HG02763 (cell line): ENCODE measurements around the gene TPRG1.

Source experiments
- ATAC-seq: cut with Tn5 transposase; IDR thresholded peaks from one replicate; pipeline ENCODE4 v1.9.1; 2021; ENCODE audit warnings: mild to moderate bottlenecking, moderate library complexity; ENCODE audit not compliant: unreplicated experiment

The TPRG1 gene

GRCh38 chr3:189165092-189165612 is 6.6 kb upstream of the TPRG1 start:
- ATAC-seq, result no peak

- no peak for ATAC-seq
These were observed 5.5 kb upstream of the TPRG1 start for GRCh38 chr3:189166321-189166720.

GRCh38 chr3:189167027-189167766 is 4.6 kb upstream of the TPRG1 start:
- no peak for ATAC-seq

GRCh38 chr3:189168711-189169110 is 3.1 kb upstream of the TPRG1 start:
- ATAC-seq, result no peak

GRCh38 chr3:189169728-189170127 is 2.0 kb upstream of the TPRG1 start:
- no peak for ATAC-seq

GRCh38 chr3:189170559-189170958 is 1.2 kb upstream of the TPRG1 start:
- ATAC-seq, result no peak

GRCh38 chr3:189172668-189173419 is 1.1 kb downstream of the TPRG1 start:
- no peak for ATAC-seq

GRCh38 chr3:189184566-189184965 is 12.8 kb downstream of the TPRG1 start:
- ATAC-seq, result no peak

GRCh38 chr3:189186101-189186500 is 14.3 kb downstream of the TPRG1 start:
- no peak for ATAC-seq

- ATAC-seq, result no peak
These were observed 16.7 kb downstream of the TPRG1 start for GRCh38 chr3:189188466-189188865.

- ATAC-seq, result no peak
These were observed 21.0 kb downstream of the TPRG1 start for GRCh38 chr3:189192725-189193124.

GRCh38 chr3:189195302-189195701 is 23.5 kb downstream of the TPRG1 start:
- ATAC-seq, result no peak

- ATAC-seq, result no peak
These were observed 30.3 kb downstream of the TPRG1 start for GRCh38 chr3:189202106-189202505.

- no peak for ATAC-seq
These were observed 30.8 kb downstream of the TPRG1 start for GRCh38 chr3:189202583-189202982.

GRCh38 chr3:189204167-189204866 is 32.5 kb downstream of the TPRG1 start:
- ATAC-seq, result no peak

- no peak for ATAC-seq
These were observed 33.2 kb downstream of the TPRG1 start for GRCh38 chr3:189204937-189205336.

GRCh38 chr3:189210251-189210770 is 38.5 kb downstream of the TPRG1 start:
- ATAC-seq, result no peak

GRCh38 chr3:189212681-189213080 is 40.9 kb downstream of the TPRG1 start:
- no peak for ATAC-seq

- no peak for ATAC-seq
These were observed 42.9 kb downstream of the TPRG1 start for GRCh38 chr3:189214651-189215050.

- ATAC-seq, result no peak
These were observed 51.3 kb downstream of the TPRG1 start for GRCh38 chr3:189222927-189223636.

- no peak for ATAC-seq
These were observed 53.7 kb downstream of the TPRG1 start for GRCh38 chr3:189225431-189225830.
